ENCODE measurements around the gene LIN28B. TPM values are rescaled to one million over a fixed set of nuclear protein-coding genes. Genes with fewer than 3 reads are reported as not detected.

The LIN28B gene, protein sequence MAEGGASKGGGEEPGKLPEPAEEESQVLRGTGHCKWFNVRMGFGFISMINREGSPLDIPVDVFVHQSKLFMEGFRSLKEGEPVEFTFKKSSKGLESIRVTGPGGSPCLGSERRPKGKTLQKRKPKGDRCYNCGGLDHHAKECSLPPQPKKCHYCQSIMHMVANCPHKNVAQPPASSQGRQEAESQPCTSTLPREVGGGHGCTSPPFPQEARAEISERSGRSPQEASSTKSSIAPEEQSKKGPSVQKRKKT
- not detected for total RNA-seq

DNA sequence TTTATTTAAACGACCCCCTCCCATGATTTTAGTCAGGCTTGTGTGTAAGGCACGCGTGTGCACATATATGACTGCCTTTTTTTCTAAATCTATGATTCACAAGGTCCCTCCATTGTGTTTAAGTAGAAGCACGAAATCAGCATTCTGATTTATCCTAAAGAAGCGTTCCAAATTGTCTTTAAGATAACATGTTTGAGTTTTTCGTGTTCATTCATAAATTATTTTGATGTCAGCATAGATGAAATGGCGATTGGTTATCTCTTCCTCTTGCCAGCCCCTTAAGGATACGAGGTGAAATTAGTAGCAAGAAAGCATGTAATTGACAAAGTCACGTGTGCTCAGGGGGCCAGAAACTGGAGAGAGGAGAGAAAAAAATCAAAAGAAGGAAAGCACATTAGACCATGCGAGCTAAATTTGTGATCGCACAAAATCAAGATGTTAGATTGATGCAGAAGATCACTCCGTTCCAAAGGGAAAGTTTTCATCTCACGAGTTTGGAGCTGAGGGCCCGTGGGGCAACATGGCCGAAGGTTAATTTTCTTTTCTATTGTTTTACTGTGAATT lies at the start of gene LIN28B:
LIN28B (plus strand) TSS at position 377 of the 564 bp plus-strand sequence; CDS start at position 521, 144 bp downstream.
- TF ChIP-seq, protein P1, sequence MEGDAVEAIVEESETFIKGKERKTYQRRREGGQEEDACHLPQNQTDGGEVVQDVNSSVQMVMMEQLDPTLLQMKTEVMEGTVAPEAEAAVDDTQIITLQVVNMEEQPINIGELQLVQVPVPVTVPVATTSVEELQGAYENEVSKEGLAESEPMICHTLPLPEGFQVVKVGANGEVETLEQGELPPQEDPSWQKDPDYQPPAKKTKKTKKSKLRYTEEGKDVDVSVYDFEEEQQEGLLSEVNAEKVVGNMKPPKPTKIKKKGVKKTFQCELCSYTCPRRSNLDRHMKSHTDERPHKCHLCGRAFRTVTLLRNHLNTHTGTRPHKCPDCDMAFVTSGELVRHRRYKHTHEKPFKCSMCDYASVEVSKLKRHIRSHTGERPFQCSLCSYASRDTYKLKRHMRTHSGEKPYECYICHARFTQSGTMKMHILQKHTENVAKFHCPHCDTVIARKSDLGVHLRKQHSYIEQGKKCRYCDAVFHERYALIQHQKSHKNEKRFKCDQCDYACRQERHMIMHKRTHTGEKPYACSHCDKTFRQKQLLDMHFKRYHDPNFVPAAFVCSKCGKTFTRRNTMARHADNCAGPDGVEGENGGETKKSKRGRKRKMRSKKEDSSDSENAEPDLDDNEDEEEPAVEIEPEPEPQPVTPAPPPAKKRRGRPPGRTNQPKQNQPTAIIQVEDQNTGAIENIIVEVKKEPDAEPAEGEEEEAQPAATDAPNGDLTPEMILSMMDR (IDR thresholded peaks at IDR 0.05), result no peak
- TF ChIP-seq POLR2A (IDR thresholded peaks at IDR 0.05), result no peak
- WGBS, 2 donors, result 7 to 10% methylated on average over 15 of the region's 15 CpGs
- ATAC-seq, result no peak

DNA sequence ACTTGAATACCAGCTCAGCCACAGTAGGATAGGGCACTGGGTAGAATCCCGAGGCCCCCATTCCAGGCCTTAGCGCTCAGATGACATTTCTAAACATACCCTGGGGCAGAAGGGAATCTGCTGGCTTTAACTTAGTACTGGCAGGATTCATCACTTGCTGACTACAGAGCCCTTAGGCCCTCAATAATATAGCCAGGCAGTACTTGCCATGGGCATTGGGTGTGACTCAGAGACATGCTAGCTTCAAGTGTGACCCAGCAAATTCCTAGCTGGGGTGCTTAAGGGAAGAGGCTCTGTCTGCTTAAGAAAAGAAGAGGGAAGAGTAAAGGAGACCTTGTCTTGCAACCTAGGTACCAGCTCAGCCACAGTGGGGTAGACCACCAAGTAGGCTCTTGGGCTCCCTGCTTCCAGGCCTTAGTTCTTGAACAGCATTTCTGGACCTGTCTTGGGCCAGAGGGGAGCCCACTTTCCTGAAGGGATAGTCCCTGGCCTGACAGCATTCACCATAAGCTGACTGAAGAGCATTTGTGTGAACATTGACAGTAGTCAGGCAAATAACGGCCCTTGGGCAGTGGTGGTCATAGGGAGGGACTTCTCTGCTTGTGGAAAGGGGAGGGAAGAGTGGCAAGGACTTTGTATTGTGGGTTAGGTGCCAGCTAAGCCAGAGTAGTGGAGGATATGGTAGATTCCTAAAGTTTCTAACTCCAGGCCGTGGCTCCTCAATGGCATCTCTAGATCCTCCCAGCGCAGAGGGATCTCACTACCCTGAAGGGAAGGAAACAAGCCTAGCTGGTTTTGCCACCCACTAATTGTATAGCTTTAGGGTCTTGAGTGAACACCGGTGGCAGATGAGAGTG lies 48.6 kb upstream of the LIN28B start:
- no peaks in the 10 kb centered on the region for H3K4me1 ChIP-seq
- 76 to 81% methylated on average over 5 to 6 of the region's 6 CpGs for WGBS, 2 donors
- no peak overlapping the region for H3K4me3 ChIP-seq
- no peaks in the 10 kb centered on the region for H3K36me3 ChIP-seq (replicated peaks in 1 of 2; ENCODE audit: insufficient read depth in 1 of 2, low read depth in 2 of 2)
- DNase-seq (no peak), ATAC-seq (no peak)
- no peak for TF ChIP-seq POLR2A (IDR thresholded peaks at IDR 0.05)
- TF ChIP-seq, protein P1 (IDR thresholded peaks at IDR 0.05), result no peak
- intact Hi-C loops (cut with DNase I), result no loop called here
- no peak overlapping the region for H3K27ac ChIP-seq
- no peaks in the 10 kb centered on the region for H3K27me3 ChIP-seq
- H3K9me3 ChIP-seq, result no peaks in the 10 kb centered on the region

More for the DNA sequence above, at the start of gene LIN28B:
- peaks cover 8% of the 10 kb centered on the region for H3K4me1 ChIP-seq
- peaks cover 0 to 8% (median 0%) of the 10 kb centered on the region in 3 donors for H3K9me3 ChIP-seq
- H3K36me3 ChIP-seq (replicated peaks in 1 of 2; ENCODE audit: insufficient read depth in 1 of 2, low read depth in 2 of 2), result no peaks in the 10 kb centered on the region
- H3K27ac ChIP-seq, result no peak within 1 kb of the TSS
- intact Hi-C loops (cut with DNase I), result no loop called here
- H3K4me3 ChIP-seq, result no peak within 1 kb of the TSS
- peaks cover 0 to 34% of the 10 kb centered on the region in 2 donors for H3K27me3 ChIP-seq
- DNase-seq, result no peak

DNA sequence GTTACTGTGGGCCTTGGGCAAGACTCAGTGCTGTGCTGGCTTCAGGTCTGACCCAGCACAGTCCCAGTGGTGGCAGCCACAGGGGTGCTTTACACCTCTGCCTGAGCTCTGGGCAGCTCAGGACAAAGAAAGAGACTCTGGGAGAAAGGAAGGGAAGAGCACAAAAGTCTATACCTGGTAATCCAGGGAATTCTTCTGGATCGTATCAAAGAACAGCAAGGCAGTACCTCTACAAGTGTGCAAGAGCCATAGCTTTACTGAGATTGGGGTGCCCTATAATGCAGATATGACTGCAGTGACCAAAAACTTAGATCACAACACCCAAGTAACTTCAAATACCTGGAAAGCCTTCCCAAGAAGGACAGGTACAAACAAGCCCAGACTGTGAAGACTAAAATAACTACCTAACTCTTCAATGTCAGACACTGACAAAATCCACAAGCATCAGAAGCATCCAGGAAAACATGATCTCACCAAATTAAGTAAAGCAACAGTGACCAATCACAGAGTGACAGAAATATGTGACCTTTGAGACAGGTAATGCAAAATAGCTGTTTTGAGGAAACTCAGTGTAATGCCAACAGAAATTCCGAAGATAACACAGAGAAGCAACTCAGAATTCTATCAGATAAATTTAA lies 47.9 kb upstream of the LIN28B start:
- Histone ChIP-seq H3K9me3 (no peaks in the 10 kb centered on the region), H3K4me3 (no peak overlapping the region), H3K27ac (no peak overlapping the region), H3K36me3 (replicated peaks in 1 of 2; ENCODE audit: insufficient read depth in 1 of 2, low read depth in 2 of 2) (no peaks in the 10 kb centered on the region), H3K4me1 (no peaks in the 10 kb centered on the region), H3K27me3 (no peaks in the 10 kb centered on the region)
- intact Hi-C loops (cut with DNase I), result no loop called here
- ATAC-seq (no peak), DNase-seq (no peak)
- 60 to 71% methylated on average over 2 of the region's 2 CpGs for WGBS, 2 donors
- TF ChIP-seq POLR2A (IDR thresholded peaks at IDR 0.05), result no peak
- TF ChIP-seq, protein P1 (IDR thresholded peaks at IDR 0.05), result no peak

DNA sequence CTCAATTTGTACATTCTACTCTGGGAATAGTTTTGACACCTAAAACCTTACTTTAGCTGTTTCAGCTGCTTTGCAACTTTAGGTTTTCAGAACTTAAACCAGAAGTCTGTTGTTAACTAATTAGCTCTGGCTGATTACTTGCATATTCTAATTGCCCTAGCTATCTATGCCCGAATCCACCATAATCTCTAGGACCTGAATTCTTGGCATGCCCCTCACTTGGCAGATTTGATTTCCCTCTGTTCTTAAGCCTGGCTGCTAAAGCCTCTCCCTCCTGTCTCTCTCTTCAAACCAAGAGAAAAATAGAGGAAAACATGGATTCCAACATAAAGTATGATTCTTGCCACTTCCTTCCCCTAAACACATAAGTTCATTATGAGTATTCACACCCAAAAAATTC lies 35.0 kb upstream of the LIN28B start:
- TF ChIP-seq POLR2A (IDR thresholded peaks at IDR 0.05), result no peak
- TF ChIP-seq, protein P1 (IDR thresholded peaks at IDR 0.05), result no peak
- intact Hi-C loops (cut with DNase I), result no loop called here
- H3K9me3 ChIP-seq, result no peaks in the 10 kb centered on the region
- WGBS, 2 donors, result 25 to 33% methylated on average over 1 of the region's 1 CpG
- no peak overlapping the region for H3K27ac ChIP-seq
- ATAC-seq (no peak), DNase-seq (no peak)
- no peak overlapping the region for H3K4me3 ChIP-seq
- no peaks in the 10 kb centered on the region for H3K27me3 ChIP-seq
- H3K4me1 ChIP-seq, result no peaks in the 10 kb centered on the region
- H3K36me3 ChIP-seq (replicated peaks in 1 of 2; ENCODE audit: insufficient read depth in 1 of 2, low read depth in 2 of 2), result no peaks in the 10 kb centered on the region
